Activated effector memory CD4-positive, alpha-beta T cell treated with Interleukin-2 at 50 U/mL for 16 hours (primary cell): ENCODE results near the gene TNIP1.

Source experiments
- DNase-seq: peaks from one replicate; pipeline ENCODE4 v3.0.0-alpha.2; 2020

The TNIP1 gene

DNA sequence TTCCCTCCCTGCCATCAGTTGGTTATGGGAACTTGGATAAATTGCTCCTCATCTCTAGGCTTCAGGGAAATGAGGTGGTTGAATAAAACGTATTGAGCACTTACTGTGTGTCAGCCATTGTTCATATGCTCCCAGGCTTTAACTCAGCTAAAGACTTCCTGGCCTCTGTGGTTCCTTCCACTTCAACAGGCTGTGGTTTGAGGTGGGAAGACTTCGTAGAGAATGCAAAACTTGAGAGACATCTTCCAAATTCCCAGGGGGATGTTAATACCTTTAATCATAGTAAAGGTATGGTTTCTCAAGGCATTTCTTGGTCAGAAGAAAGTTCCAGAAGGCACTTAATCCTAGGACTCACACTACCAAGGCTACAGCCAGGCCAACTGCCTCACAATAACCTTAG is 62.0 kb downstream of the TNIP1 start:
- no peak for DNase-seq

DNA sequence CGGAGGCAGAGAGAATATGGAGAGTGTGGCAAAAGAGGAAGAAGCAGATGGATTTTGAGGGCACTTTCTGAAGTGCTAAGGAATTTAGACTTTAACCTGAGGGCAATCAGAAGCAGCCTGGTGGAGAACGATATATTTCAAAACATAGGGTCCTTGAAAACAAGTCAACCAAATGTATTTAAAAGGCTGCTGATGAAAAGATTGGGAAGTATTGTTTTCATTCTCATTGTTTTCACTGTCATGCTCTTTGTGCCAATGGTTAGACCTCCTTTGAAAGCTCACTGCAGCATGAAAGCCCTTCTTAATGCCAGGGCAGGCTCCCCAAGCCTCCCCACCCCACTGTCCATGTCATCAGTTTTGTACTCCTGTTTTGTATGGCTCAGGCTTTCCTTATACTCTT is 62.9 kb downstream of the TNIP1 start:
- DNase-seq, result no peak

DNA sequence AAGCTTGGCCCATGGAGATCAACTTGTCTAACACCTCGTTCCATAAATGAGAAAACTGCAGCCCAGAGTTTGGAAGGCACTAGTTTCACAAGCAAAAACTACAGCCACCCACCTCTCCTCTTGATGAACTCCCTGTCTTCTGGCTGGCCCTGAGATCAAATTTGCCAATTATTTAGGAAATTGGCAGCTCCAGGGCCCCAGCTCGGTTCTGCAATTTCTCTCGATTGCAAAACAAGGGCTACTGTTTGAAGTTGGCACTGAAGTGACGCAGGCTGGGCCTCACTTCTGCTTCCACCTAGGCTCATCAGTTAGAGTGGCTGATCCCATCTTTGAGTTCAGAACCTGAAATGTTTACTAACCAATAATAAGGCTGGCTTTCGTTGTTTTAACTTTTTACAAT is 64.1 kb downstream of the TNIP1 start:
- DNase-seq, result no peak

DNA sequence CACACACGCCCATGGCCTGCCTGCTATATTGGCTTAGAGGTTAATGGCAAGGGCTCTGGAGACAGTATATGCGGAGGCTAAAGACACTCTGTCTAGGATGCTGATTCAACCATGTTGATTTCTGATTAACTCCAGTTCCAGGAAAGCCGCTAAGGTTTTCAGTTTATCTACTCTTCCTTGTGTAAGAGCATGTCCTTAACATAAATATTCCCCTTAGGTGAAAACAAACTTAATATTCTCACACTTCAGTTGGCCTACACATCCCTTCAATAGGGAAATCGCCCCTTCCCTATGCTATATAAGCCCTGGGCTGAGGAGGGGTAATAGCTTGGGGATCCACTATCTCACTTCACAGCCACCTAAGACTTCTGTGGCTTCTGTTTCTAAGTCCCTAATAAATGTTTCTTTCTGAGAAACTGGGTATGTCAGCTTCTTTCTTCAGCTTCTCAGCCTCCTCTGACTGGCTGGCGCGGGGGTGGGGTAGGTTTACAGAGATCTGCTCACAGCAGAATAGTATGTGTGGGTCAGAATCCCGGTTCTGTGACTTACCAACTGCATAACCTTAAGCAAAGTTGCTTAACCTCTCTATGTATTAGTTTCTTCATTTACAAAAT is 64.8 kb downstream of the TNIP1 start:
- no peak for DNase-seq

DNA sequence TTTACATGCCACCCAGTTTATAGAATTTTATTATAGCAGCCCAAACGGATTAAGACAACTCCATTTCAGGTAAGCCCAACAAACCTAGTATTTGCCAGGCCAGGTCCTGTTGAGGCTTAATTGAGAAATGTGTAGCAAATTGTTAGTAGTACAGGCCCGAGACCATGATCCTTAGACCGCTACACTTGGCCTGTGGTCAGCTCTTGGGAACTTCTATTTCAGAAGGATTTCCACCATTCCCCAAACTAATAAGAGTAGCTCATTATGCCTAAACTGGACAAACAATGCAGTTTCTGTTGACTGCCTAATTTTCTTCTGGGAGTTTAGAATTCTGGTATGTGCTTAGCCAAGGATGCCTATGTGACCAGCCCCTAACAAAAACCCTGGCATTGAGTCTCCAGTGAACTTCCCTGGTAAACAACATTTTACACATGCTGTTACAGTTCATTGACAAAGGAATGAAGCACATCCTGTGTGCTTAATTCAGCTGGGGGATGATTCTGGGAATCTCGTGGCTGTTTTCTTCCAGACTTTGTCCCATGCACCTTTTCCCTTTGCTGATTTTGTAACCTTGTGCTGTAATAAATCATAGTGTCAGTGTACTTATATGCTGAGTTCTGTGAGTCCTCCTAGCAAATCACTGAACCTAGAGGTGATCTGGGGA is 66.0 kb downstream of the TNIP1 start:
- no peak for DNase-seq

DNA sequence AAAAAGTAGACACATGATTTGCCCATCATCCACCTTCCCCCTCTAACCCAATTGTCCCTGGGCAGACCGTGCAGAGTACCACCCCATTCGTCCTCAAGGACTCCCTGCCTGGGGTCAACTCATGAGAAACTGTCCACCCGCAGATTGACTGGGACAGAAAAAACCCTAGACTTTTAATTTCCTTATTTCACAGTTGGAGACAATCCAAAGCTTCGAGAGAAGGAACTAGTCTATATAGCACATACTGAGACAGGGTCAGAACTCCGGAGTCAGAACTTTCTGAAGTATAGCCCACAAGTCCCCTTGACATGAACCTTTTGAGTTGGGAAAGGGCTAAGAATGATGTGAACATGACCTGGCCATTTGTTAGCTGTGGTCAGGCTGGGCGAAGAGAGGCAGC is 68.0 kb downstream of the TNIP1 start:
- no peak for DNase-seq

DNA sequence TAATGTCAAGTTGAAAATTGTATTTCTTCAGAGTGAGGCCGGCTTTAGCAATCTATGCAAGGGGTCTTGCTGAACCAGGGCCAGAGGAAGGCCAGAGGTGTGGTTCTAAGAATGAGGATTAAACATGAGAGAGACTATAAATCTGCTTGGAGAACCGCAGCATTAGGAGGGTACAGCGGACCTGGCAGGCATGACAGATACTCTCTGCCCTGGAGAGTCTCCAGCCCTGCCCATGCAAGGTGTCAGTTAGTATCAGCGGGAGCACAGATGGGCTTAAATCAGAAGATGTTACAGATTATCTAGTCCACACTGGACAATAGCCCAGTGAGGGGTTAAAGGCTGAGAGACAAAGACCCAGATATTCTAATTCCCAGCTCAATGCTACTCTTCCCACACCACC is 71.9 kb downstream of the TNIP1 start:
- no peak for DNase-seq

DNA sequence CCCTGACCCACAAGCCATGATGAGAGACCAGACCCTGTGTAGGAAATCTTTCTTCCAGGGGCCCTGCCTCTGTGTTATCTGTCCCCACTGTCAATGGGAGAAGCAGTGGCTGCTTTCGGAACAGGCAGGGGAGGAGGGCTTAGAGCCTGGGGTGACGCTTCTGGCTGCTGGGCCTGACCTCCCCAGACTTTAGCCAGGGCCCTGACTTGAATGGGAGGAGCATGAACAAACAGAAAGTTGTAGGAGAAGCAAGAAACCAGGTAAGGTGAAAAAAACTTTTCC is 72.7 kb downstream of the TNIP1 start:
- no peak for DNase-seq

DNA sequence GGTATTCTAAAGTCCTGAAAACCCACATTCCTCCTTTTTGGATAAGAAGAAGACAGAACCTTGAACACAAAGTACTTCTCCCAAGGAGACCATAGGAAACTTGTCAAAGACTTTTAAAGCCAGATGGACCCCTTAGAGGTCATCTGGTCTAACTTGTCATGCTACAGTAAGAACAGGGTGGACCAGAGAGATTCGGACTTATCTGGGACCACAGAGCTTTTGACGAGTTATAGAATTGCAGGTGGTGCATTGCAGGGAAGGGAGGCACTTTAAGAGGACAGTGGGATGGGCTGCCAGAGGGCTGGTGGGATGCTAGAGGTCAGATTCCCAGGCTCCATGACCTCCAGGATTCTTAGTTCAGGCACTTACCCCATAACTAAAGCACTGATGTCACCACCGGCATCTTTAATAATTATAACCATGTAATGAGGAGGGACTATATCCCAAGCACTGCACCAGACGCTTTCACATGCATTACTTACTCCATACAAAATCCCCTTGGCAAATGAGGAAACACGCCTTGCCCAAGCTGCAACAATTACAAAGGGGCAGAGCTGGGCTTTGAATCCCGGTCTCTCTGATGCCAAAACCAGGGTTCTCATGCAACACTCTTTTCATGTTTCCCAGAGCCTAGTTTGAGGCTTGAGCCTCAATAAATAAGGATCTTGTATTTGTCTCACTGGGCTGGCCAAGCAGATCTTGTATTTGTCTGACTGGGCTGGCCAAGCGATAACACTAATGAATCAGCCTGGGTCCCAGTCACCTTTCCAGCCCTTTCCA is 73.2 kb downstream of the TNIP1 start:
- no peak for DNase-seq

DNA sequence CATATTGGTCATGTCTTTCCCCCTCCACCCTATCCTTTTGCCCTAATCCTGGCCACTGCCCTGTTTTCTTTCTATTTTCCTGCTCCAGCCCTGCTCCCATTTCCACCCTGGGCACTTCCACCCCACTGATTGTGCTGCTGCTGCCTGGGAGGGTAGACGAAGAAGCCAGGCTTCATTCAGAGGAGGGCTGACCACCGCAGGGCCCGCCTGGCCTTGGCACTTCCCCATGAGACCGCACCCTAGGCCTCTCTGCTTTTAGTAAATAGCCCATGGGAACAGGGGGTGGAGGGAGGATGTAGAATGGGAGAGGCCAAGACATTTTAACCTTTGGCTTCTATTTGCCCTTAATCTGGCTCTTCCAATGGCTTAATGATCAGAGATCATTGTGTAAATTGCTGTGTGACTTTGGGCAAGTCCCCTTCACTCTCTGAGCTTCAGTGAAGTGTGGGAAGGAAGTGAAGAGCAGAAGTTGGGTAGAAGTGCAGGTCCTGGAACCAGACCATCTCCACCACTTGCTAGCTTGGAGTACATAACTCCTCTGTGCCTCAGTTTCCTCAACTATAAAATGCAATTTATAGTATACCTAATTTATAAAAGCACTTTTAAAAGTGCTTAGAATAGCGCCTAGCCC is 74.0 kb downstream of the TNIP1 start:
- DNase-seq, result no peak

DNA sequence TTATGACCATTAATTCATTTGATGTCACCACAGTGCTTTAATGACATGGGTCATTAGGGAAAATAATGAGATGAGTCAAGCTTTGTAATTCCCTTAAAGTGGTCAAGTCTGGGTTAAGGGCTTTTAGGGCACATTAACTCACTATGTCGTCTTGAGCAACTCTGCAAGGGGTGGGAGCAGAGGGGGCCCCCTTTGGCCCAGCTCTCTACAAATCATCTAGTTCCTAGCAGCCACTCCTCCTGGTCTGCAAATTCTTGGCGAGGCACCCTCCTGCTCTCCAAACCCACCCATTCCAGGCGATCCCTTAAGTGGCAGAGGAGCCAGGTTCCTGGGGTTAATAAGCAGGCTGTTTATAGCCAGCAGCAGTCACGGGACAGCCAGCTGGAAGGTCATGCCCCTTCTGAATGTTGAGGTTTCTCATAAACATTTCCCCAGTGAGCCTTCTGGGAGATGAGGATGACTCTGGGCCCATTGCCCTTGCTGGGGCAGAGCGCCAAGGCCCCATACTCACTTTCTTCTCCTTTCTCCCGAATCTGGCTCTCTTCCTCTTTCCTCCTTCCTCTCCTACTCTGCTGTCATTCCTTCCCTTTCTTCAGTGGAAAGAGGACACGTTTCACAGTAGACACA is 74.8 kb downstream of the TNIP1 start:
- no peak for DNase-seq

DNA sequence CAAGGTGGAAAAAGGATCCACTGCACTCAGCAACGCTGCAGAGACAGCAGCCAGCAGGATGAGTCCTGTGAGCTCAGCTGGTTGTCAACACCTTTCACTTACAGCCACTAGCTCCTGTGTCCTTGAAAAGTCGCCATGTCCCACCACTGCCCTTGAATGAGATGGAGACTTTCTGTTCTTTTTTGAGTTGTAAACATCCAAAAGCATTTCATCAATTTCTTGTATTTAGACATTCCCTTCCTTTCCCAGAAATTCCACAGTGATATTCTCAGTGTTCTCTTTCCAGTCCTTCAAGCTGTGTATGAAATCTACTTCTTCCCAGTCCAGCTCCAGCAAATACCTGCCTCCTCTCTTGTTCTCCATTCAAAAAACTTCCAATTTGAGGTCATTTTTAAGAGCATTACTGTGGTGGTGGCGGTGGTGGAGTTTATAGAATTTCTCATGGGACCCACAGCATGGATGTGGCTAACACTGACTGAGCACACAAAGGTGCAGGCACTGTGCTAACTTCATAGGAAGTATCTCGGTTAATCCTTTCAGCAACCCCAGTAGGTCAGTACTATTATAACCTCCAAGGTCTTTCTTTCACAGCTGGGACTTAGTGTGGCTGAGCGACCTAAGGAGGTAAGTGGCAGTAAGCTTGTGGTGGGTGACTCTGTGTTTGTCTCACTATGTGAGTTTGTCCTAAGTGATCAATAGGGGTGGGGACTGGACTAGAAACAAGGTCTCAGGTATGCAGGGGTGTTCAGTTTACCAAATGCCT is 75.5 kb downstream of the TNIP1 start:
- DNase-seq, result no peak

DNA sequence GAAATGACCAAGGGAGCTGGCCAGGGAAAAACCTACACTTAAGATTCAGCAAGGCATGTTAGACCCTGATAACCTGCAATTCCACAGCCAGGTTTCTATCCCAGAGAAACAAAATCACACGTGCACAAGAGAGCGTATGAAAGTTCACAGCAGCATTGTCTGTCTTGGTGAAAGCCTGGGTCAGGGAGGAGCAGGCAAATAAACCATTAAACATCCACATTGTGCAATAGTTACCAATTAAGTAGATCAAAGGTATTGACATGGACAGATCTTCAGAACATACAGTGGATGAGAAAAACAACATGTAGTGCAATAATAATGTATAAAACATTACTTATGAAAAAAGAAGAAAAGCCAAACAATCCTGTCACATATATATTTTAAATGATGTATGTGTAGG is 76.3 kb downstream of the TNIP1 start:
- DNase-seq, result no peak

DNA sequence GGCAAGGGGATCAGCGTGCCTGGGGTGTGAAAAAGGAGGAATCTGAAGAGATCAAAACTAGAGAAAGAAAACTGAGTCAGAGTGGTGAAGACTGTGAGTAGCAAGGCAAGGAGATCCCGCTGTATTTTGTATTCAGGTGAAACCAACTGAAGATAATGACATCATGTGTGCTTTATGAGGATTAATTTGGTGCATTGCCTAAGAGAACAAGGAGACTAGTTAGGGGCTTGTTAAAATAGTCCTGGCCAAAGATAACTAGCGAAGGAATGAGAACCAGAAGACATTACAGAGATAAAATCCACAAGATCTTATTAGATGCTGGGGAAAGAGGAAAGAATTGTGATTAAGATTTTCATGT is 77.4 kb downstream of the TNIP1 start:
- DNase-seq, result no peak

DNA sequence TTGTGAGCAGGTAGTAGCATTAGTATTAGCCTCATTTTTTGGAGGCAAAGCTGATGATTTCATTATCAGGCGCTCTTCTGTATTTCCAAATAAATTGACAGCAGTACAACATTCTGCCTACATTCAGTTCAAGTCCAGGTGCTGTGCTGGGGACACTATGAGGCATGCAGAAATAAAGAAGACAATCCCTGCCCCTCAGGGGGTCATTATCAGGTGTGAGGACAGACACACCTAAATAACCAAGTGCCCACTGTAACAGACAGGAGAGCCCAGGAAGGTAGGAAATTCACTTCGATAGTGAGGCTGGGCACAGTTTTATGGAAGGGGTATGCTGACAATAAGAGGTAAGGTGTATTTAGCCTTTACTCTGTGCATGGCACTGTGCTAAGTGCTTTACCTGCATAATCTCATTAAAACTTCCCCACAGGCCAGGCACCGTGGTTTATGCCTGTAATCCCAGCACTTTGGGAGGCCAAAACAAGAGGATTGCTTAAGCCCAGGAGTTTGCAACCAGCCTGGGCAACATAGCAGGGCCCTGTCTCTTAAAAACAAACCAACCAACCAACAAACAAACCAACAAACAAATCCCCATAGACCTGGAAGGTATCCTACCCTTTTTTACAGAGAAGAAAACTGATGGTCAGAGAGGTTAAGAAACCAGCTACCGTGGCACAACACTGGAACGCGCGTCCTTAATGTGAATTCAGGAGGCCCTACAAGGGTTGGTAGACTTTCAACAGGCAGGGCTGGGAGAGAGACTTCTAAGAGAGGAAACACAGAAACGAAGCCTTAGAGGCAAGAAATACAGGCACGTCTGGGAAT is 77.9 kb downstream of the TNIP1 start:
- DNase-seq, result no peak

DNA sequence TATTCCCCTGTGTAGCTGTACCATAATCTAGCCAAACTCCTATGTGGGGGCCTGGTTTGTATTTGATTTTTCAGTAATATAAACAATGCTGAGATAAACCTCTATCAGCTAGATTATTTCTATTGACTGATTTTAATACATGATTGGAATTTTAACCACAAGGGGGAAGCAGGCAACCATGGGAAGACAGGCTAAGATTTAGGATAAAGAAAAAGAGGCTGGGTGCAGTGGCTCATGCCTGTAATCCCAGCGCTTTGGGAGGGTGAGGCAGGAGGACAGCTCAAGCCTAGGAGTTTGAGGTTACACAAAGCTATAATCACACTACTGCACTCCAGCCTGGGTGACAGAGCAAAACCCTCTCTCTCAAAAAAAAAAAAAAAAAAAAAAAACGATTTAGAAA is 78.6 kb downstream of the TNIP1 start:
- no peak for DNase-seq

DNA sequence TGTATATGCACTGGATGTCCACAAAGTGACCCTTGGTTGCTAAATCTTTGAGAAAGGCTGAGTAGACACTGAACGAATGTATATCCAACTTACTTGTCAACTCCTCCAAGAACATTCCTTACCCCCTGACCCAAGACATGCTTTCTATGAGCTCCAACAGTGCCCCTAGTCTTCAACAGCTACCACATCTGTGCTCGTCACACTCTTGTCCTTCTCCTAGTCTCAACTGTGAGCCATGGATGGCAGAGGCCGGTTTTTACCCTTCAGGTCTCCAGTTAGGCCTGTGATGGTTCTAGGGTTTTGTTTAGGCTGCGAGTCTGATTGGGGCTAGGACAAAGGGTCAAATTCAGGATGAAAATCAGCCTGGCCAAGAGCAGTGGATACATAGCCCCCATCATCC is 79.4 kb downstream of the TNIP1 start:
- no peak for DNase-seq

DNA sequence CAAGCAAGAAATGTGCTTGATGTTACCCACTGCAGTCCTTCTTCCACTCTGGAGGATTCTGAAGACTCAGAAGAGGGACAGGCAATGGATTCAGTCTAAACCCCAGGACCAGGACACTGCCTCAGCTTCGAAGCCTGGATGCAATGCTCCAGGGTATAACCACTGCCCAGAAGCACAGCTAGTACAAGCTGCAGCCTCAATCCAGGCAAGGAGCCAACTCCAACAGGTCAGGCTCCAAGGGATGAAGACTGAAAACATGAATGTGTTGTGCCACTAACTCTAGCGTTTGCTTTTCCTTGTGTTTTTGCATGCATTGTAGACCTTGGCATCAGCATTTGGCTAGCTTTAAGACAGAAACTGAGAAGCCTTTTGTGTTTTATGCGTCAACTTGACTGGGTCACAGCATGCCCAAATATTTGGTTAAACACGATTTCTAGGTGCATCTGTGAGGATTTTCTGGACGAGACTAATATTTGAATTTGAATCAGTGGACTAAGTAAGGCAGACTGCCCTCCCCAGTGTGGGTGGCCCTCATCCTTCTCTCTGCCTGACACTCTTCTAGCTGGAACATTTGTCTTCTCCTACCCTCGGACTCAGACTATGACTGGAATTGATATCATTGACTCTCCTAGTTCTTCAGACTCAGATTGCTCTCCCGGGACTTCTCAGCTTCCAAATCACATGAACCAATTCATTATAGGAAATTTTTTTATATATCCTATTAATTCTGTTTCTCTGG is 81.0 kb downstream of the TNIP1 start:
- no peak for DNase-seq

DNA sequence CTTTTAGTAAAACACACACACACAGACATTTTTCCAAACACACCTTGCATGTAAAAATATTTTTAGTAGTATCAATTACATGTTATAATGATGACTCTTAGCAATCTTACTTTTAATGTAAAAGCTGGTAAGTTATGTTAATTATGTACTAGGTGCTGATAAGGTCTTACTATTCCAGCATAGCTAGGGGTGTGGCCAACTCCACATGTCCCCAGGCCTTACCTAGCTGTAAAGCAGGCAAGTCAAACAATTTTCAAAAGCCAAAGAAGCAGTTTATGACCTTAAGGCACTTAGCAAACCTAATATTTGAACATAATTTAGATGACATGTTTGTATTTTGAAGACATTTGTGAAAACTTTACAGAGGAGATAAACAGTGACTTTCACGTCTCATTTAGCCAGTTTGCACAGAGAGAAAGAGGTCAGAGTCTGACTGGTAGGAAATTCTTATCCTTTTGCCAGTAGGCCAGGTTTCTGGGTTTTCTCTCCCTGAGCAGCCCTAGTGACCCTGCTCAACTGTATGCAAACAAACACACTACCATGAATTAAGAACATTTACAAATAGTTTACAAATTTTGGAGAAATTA is 86.9 kb downstream of the TNIP1 start:
- no peak for DNase-seq

DNA sequence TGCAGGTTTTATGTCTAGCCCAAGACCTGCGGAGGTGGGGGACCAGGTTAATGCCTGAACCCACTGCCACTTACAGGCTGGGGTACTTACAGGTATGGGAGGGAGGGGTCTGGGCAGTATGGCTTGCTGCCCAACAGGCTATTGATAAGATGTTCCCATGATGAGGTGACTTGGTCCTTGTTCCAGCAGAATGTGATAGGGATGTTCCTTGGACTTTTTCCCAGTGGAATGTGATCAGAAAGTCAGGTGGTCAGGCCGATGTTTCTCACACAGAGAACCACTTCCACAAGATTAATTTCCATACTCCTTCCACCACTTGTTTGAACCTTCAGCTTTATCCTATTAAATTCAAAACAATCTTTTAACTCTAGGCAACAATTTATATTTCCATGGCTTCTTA is 87.4 kb downstream of the TNIP1 start:
- no peak for DNase-seq

DNA sequence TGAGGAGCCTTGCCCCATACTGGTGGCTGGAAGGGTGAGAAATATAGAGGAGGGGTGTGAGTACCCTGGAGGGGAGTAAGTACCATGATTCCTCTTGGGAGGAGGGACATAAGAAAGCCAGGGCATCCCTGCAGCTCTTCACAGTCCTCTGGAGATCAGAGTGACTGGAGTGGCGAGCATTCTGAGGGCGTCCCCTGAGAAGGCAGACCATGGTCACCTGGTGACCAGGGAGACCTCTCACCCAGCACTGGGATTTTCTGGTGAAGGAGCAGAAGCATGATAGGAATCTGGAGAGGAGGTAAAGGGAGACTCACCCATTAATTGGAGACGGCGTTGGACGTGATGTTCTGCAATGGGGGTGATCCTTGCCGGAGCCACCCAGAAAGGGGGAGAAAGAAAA is 88.1 kb downstream of the TNIP1 start:
- no peak for DNase-seq
